Memory B cell (primary cell): ENCODE results near the gene CBR4.
"Not testable (repeated sequence)": the region's sequence is repeated elsewhere in the genome, so short reads cannot be mapped to it uniquely, and the experiment has no call there.

ENCODE experiments used
- ATAC-seq: fragments of 150-1000 bp; cut with Tn5 transposase; 2 replicates; pipeline ENCODE4 v1.10.0; 2021; ENCODE audit warnings: low read depth, mild to moderate bottlenecking, moderate library complexity
- DNase-seq, 2 donors: peaks; one replicate each; pipeline ENCODE4 v3.0.0; 2022; ENCODE audit warnings: low spot score in 2 of 2
- H3K27ac Mint-ChIP-seq: one replicate; pipeline ENCODE4 v1.8.0; 2022; ENCODE audit warnings: mild to moderate bottlenecking, moderate library complexity, mixed read lengths
- H3K27me3 Mint-ChIP-seq: one replicate; pipeline ENCODE4 v1.8.0; 2022; ENCODE audit warnings: mixed read lengths
- H3K36me3 Mint-ChIP-seq: one replicate; pipeline ENCODE4 v1.8.0; 2022; ENCODE audit warnings: mild to moderate bottlenecking, mixed read lengths
- H3K4me1 Mint-ChIP-seq: one replicate; pipeline ENCODE4 v1.8.0; 2022; ENCODE audit warnings: mixed read lengths
- H3K4me3 Mint-ChIP-seq: one replicate; pipeline ENCODE4 v1.8.0; 2022; ENCODE audit warnings: mild to moderate bottlenecking, moderate library complexity, mixed read lengths
- H3K9me3 Mint-ChIP-seq: one replicate; pipeline ENCODE4 v1.8.0; 2022; ENCODE audit warnings: mixed read lengths

CBR4 gene

GRCh38 chr4:168992952-168993482 is 17.0 kb downstream of the CBR4 start:
- not testable (repeated sequence) for H3K27me3 Mint-ChIP-seq, H3K9me3 Mint-ChIP-seq, H3K27ac Mint-ChIP-seq, H3K4me1 Mint-ChIP-seq, DNase-seq, ATAC-seq, H3K4me3 Mint-ChIP-seq
- peaks cover 13% of the 10 kb centered on the region for H3K36me3 Mint-ChIP-seq

GRCh38 chr4:168981942-168982341 is 28.1 kb downstream of the CBR4 start:
- peaks cover 6% of the 10 kb centered on the region for H3K4me1 Mint-ChIP-seq
- ATAC-seq (no peak), DNase-seq (no peak)
- H3K27ac Mint-ChIP-seq = no peak overlapping the region
- no peak overlapping the region for H3K4me3 Mint-ChIP-seq
- no peaks in the 10 kb centered on the region for H3K27me3 Mint-ChIP-seq
- H3K9me3 Mint-ChIP-seq = peaks cover 15% of the 10 kb centered on the region
- H3K36me3 Mint-ChIP-seq = peaks cover 54% of the 10 kb centered on the region

GRCh38 chr4:168981460-168981859 is 28.6 kb downstream of the CBR4 start:
- Mint-ChIP-seq H3K36me3 (peaks cover 54% of the 10 kb centered on the region), H3K4me1 (peaks cover 6% of the 10 kb centered on the region), H3K27ac (no peak overlapping the region), H3K4me3 (no peak overlapping the region), H3K27me3 (no peaks in the 10 kb centered on the region), H3K9me3 (peaks cover 15% of the 10 kb centered on the region)
- DNase-seq (no peak), ATAC-seq (no peak)

GRCh38 chr4:168979338-168979737 is 30.7 kb downstream of the CBR4 start:
- DNase-seq (no peak), ATAC-seq (no peak)
- Mint-ChIP-seq H3K27me3 (no peaks in the 10 kb centered on the region), H3K9me3 (peaks cover 13% of the 10 kb centered on the region), H3K4me1 (no peaks in the 10 kb centered on the region), H3K4me3 (no peak overlapping the region), H3K36me3 (peaks cover 41% of the 10 kb centered on the region), H3K27ac (no peak overlapping the region)

- no peaks in the 10 kb centered on the region for H3K4me1 Mint-ChIP-seq
- peaks cover 35% of the 10 kb centered on the region for H3K36me3 Mint-ChIP-seq
- ATAC-seq (no peak), DNase-seq (no peak)
- peaks cover 15% of the 10 kb centered on the region for H3K9me3 Mint-ChIP-seq
- no peak overlapping the region for H3K4me3 Mint-ChIP-seq
- H3K27me3 Mint-ChIP-seq = no peaks in the 10 kb centered on the region
- no peak overlapping the region for H3K27ac Mint-ChIP-seq
Observed at GRCh38 chr4:168978001-168978700, 31.9 kb downstream of the CBR4 start.

GRCh38 chr4:168972596-168972995 is 37.5 kb downstream of the CBR4 start:
- no peak for ATAC-seq
- H3K9me3 Mint-ChIP-seq = peaks cover 14% of the 10 kb centered on the region
- no peak for DNase-seq
- H3K36me3 Mint-ChIP-seq = peaks cover 9% of the 10 kb centered on the region
- no peaks in the 10 kb centered on the region for H3K4me1 Mint-ChIP-seq
- H3K27ac Mint-ChIP-seq = no peak overlapping the region
- H3K4me3 Mint-ChIP-seq = no peak overlapping the region
- no peaks in the 10 kb centered on the region for H3K27me3 Mint-ChIP-seq

- H3K36me3 Mint-ChIP-seq = peaks cover 4% of the 10 kb centered on the region
- ATAC-seq (no peak), DNase-seq (no peak)
- H3K27ac Mint-ChIP-seq = no peak overlapping the region
- peaks cover 1% of the 10 kb centered on the region for H3K9me3 Mint-ChIP-seq
- H3K27me3 Mint-ChIP-seq = no peaks in the 10 kb centered on the region
- no peaks in the 10 kb centered on the region for H3K4me1 Mint-ChIP-seq
- no peak overlapping the region for H3K4me3 Mint-ChIP-seq
Observed at GRCh38 chr4:168960716-168961115, 49.3 kb downstream of the CBR4 start.

- H3K36me3 Mint-ChIP-seq = peaks cover 10% of the 10 kb centered on the region
- no peak overlapping the region for H3K4me3 Mint-ChIP-seq
- H3K27me3 Mint-ChIP-seq = no peaks in the 10 kb centered on the region
- DNase-seq (no peak), ATAC-seq (no peak)
- no peaks in the 10 kb centered on the region for H3K4me1 Mint-ChIP-seq
- peaks cover 1% of the 10 kb centered on the region for H3K9me3 Mint-ChIP-seq
- H3K27ac Mint-ChIP-seq = no peak overlapping the region
Observed at GRCh38 chr4:168955674-168956073, 54.4 kb downstream of the CBR4 start.

GRCh38 chr4:168952821-168953246 is 57.2 kb downstream of the CBR4 start:
- peaks cover 14% of the 10 kb centered on the region for H3K36me3 Mint-ChIP-seq
- H3K27me3 Mint-ChIP-seq, H3K4me1 Mint-ChIP-seq, H3K4me3 Mint-ChIP-seq, ATAC-seq, H3K27ac Mint-ChIP-seq, H3K9me3 Mint-ChIP-seq, DNase-seq: not testable (repeated sequence)

GRCh38 chr4:168945291-168945690 is 64.8 kb downstream of the CBR4 start:
- DNase-seq (no peak), ATAC-seq (no peak)
- no peaks in the 10 kb centered on the region for H3K27me3 Mint-ChIP-seq
- H3K4me1 Mint-ChIP-seq = no peaks in the 10 kb centered on the region
- H3K9me3 Mint-ChIP-seq = peaks cover 7% of the 10 kb centered on the region
- H3K27ac Mint-ChIP-seq = no peak overlapping the region
- H3K36me3 Mint-ChIP-seq = peaks cover 11% of the 10 kb centered on the region
- no peak overlapping the region for H3K4me3 Mint-ChIP-seq

GRCh38 chr4:168942985-168943384 is 67.1 kb downstream of the CBR4 start:
- H3K27ac Mint-ChIP-seq = no peak overlapping the region
- DNase-seq (no peak), ATAC-seq (no peak)
- H3K9me3 Mint-ChIP-seq = peaks cover 12% of the 10 kb centered on the region
- no peak overlapping the region for H3K4me3 Mint-ChIP-seq
- no peaks in the 10 kb centered on the region for H3K4me1 Mint-ChIP-seq
- H3K36me3 Mint-ChIP-seq = peaks cover 17% of the 10 kb centered on the region
- H3K27me3 Mint-ChIP-seq = no peaks in the 10 kb centered on the region
